ENCODE measurements around the gene IRF4.

The IRF4 gene

DNA sequence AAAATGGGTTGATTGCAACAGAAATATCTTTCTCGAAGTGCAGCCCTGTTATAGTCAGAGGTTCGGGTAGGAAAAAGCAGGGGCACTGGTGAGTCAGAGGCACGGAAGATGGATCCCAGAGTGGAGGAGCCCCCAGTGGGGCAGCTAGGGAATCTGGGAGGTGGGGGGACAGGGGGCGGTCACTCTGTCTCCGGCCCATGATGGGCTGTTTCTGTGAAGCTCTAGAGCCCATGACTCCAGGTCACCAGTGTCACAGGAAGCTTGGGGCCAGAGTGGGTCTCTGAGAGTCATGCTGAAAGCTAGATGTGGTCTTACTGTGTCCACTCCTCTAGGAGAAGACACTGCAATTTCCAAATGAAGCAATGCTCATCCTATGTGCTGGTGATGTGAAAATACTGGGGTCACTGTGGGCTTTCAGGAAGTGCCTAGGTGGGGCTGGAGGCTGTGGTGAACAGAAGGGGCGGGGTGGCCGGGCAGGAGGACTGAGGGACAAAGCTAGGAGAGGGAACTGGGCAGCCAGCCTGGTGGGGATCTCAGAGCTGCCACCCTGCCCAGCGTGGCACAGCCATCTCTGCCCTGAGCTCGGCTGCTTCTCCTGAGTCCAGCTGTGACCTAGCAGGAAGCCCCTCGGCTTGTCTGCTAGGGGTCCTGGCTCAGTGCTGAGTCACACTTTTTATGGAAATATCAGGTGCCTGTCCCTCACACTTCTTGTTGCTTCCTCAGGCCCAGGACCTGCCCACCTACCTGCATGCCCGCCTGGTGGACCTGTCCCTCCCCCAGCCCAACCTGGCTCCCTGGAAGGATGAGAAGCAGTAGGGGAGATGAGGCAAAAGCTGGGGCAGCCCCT, 54.2 kb downstream of the IRF4 start:
- peak in 1 of 2 experiments; percentile 19 for DNase-seq

- no peak for DNase-seq
These were observed 55.1 kb downstream of the IRF4 start for GRCh38 chr6:446418-447366.

GRCh38 chr6:447381-448165, 56.0 kb downstream of the IRF4 start:
- DNase-seq, result no peak

DNA sequence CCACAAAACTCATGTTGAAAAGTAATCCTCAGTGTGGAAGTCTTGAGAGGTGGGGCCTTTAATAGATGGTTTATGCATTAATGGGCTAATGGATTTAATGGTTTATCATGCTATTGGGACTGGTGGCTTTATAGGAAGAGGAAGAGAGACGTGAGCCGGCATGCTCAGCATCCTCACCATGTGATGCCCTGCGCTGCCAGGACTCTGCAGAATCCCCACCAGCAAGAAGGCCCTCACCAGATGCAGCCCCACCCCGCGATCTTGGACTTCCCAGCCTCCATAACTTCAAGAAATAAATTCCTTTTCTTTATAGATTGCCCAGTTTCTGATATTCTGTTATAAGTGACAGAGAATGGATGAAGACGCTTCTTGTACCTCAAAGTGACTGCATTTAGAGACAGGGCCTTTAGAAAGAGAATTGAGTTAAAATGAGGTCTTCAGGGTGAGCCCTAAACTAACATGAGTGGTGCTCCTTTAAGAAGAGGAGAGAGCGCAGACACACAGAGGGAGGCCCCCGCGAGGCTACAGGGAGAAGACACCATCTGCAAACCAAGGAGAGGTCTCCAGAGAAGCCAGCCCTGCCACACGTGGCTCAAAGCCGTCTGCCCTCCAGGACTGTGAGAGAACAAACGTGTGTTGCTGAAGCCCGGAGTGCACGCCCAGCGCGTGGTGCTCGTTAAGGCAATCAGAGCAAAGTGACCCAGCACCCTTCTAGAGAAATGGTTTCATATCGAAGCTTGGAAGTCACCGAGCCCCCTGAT, 56.9 kb downstream of the IRF4 start:
- no peak for DNase-seq

DNA sequence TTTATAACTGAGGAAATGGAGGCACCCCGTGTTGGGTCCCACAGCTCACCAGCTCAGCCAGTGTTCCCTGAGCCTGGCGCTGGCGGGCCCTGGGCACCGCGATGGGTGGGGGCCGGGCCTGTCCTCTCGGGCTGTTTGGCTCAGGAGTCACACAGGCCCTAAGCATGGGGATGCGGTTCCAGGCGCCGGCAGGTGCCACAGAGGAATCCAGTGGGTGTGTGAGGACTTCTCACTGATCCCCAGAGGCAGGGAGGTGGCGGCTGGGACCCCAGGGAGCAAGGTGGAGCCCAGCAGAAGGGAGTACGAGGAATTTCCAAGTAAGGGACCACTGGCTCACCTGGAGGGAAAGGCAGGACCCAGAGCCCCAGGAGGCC, 57.5 kb downstream of the IRF4 start:
- DNase-seq, result no peak

DNA sequence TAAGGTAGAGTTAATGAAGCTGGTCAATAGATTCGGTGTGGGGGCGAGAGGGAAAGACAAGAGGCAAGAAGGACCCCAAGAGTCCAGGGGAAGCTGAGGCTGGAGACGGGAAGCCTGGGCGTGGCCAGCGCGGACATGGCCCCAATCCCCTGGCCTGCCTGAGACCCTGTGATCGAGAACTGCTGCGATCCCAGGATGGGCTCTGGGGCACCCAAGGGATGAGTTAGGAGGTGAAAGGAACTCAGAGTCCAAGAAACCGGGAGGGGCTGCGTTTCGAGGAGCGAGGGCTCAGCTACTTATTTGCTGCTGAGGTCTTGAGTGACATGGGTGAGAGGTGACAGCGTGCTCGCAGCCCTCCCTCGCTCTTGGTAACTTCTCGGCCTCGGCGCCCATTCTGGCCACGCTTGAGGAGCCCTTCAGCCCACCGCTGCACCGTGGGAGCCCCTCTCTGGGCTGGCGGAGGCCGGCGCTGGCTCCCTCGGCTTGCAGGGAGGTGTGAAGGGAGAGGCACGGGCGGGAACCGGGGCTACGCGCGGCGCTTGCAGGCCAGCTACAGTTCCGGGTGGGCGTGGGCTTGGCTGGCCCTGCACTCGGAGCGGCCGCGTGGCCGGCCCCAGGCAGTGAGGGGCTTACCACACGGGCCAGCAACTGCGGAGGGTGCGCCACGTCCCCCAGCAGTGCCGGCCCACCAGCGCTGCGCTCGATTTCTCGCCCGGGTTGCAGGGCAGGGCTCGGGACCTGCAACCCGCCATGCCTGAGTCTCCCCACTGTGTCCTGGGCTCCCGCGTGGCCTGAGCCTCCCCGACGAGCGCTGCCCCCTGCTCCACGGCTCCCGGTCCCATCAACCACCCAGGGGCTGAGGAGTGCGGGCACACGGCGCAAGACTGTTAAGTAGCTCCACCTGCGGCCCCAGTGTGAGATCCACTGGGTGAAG, 58.2 kb downstream of the IRF4 start:
- no peak for DNase-seq

- no peak for DNase-seq
These were observed 59.8 kb downstream of the IRF4 start for GRCh38 chr6:451336-451735.

DNA sequence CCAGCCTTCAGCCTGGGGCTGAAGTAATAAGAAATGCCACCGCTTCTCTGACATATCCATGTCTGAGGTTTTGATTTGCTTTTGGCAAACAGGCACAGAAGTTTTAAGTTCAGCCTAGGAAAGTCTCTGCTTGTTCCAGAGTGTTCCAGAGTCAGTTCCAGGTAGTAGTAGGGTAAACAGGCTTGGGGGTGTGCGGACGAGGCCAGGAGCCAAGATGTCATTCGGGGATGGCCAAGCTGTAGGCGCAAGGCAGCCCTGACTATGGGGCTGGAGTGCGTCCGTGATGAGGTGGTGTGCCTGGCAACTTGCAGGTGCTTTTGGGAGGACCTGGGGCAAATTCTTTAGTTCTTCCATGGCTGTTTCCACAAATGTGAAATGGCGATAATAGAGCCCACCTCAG, 60.3 kb downstream of the IRF4 start:
- DNase-seq, result no peak

- no peak for DNase-seq
These were observed 60.9 kb downstream of the IRF4 start for GRCh38 chr6:452301-453067.

- DNase-seq, result peak in 1 of 2 experiments; percentile 16
These were observed 61.6 kb downstream of the IRF4 start for GRCh38 chr6:453152-453551.

- no peak for DNase-seq
These were observed 62.8 kb downstream of the IRF4 start for GRCh38 chr6:454148-454991.

DNA sequence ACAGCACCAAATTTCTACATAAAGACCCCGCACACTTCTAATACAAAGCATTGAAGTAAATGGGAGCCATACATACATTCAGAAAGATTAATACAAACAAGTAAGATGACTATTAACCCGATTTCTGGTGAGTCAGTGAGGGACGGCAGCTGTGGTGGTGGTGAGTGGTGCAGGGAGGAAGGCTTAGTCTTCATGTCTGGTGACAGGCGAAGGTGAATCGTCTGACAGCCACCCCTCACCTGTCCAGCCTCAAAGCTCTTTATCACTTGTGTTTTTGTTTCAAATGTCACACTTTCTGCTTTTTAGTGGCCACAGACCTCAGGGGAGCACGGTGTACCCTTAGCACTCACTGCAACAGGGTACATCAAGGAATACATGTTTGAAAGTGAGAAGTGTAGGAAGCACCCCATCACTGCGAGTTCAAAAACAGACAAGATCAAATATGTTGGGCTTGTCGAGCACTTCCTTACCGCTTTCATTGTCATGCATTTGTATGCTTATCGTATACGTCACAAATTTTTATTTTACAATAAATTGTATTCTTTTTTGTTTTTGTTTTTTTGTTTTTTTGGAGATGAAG, 63.5 kb downstream of the IRF4 start:
- no peak for DNase-seq

GRCh38 chr6:455835-456234, 64.3 kb downstream of the IRF4 start:
- DNase-seq, result no peak

DNA sequence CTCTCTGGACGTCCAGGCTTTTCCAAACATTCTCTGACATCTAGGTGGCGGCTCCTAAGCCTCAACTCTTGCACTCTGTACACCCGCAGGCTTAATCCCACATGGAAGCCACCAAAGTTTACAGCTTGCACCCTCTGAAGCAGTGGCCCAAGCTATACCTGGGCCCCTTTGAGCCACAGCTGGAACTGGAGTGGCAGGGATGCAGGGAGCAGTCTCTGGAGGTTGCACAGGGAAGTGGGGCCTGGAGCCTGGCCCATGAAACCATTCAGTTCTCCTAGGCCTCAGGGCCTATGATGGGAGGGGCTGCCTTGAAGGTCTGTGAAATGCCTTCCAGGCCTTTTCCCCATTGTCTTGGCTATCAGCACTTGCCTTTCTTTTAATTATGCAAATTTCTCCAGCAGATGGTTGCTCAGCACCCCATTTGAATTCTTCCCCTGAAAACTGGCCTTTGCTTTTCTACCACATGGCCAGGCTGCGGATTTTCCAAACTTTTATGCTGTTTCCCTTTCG, 64.9 kb downstream of the IRF4 start:
- DNase-seq, result no peak

GRCh38 chr6:456887-457286, 65.3 kb downstream of the IRF4 start:
- no peak for DNase-seq

All from SHP77 (cell line).